Right renal cortex interstitium (tissue), 3 donors: ENCODE data around the gene INO80D. TPM values are rescaled to one million over a fixed set of nuclear protein-coding genes. Genes with fewer than 3 reads are reported as not detected.
"Not testable (repeated sequence)": the region's sequence is repeated elsewhere in the genome, so short reads cannot be mapped to it uniquely, and the experiment has no call there.

Experiments used
- DNase-seq, 3 donors: peaks; one replicate each; pipeline ENCODE4 v3.0.0-alpha.2; 2013; ENCODE audit warnings: low read depth in 3 of 3, low spot score in 2 of 3
- polyA plus RNA-seq, 3 donors: library from polyadenylated mRNA; unstranded; fragments of 120-200 nt; gene quantifications; one replicate each; pipeline ENCODE4 v1.2.1, GENCODE V29; 2013; ENCODE audit not compliant: insufficient read length in 3 of 3

Gene INO80D
- polyA plus RNA-seq, 3 donors: 9.0 to 10.0 (median 9.1) TPM

GRCh38 chr2:206084439-206084869, 1.5 kb downstream of the INO80D start:
- peak in 1 of 3 donors; percentile 49 for DNase-seq

DNA sequence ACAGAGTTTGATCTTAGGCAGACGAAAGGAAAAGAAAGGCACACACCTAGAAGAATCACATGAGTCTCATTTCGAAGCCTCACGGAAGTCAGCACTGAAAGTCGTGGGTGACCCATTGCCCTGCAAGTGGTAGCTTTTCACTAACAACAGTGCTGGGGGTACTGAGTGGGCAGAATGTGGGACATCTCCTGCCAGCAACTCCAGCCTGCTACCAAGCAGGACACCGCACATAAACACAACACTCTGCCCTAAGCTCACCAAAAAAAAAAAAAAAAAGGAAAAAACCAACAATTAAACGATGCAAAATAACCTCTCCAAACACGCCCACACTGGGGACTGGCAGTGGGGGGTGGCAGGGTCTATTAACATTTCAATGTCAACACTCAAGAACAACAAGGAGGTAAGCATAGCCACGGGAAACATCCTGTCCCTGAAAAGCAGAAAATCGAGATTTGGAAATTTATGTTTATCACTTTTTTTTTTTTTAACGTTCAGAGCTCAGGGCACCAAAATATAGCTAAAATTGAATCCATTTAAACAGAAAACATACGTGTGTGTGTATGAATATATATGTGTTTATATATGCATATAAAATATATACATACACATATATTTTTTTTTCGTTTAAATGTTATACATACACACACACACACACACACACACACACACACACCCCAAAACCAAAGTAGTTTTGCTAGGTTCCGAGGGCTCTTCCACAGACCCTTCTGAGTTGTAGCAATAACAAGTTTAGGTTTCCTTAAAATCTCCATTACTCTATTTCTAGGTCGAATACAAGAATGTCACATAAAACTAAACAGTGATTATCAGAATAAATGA, 2.2 kb downstream of the INO80D start:
- DNase-seq: no peak

- no peak for DNase-seq
Measured at GRCh38 chr2:206082298-206082843, 3.6 kb downstream of the INO80D start.

GRCh38 chr2:206080927-206081326, 5.0 kb downstream of the INO80D start:
- DNase-seq: no peak

DNA sequence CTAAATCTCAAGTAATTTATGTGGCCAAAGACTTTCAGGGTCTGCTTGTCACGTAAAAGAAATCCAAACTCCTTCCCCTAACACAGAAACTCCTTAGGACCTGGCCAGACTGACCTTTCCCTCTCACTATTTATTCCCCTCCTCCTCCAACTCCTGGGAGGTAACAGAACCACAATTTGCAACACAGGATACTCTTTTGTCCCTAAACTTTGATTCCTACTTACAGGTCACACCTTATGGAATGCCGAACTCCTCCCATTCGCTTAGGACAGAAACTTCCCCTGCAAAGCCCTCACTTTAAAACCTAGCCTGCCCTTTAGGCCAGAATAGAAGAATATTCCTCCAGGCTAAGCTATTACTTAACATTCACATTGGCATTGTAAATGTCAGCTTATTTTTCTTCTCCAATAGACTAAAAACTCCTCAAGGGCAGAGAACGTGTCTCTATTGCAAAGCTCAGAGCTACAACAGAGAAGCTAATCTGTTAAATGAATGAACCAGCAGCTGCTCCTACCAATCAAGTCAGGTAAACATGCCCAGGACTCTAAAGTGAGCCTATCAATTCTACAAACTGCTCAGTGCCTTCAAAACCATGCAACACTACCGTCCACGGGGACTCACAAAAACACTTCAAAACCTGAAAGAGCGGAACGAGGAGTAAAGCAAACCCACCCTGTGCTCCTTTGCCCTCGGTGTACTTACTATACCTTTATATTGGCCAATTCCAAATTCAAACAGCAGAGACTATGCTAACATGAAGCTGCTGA, 6.1 kb downstream of the INO80D start:
- no peak for DNase-seq

DNA sequence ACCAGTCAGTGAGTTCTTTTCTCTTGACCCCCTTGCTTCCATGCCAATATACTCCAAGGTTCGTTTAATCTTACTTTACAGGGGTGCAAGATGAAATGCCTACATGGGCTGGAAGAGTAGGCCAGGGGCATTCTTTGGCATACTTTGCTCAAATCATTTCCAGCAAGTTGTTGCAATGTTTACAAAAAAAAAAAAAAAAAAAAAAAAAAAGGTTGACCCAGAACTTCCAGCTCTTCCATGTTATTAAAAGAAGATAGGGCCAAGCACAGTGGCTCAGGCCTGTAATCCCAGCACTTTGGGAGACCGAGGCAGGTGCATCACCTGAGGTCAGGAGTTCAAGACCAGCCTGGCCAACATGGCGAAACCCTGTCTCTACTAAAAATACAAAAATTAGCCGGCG, 8.1 kb downstream of the INO80D start:
- not testable (repeated sequence) for DNase-seq

- DNase-seq: no peak
Measured at GRCh38 chr2:206075113-206075512, 10.9 kb downstream of the INO80D start.

DNA sequence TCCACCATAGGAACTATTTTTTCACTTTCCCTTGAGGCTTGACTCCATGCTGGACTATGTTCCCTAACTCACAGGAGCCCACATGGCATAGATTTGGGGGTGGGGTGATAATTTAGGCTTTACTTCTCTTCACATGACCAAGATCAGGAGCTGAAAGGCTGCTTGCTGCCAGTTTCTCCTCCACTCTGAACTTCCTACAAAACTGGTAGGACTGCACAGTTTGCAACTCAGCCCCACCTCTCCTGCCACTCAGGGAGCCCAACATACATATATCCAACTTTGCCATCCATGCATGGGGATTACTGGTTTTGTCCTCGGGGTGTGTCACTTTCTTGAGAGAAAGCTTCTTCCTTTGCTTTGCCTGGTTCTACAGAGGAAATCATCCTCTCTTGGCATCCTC, 14.2 kb downstream of the INO80D start:
- no peak for DNase-seq

DNA sequence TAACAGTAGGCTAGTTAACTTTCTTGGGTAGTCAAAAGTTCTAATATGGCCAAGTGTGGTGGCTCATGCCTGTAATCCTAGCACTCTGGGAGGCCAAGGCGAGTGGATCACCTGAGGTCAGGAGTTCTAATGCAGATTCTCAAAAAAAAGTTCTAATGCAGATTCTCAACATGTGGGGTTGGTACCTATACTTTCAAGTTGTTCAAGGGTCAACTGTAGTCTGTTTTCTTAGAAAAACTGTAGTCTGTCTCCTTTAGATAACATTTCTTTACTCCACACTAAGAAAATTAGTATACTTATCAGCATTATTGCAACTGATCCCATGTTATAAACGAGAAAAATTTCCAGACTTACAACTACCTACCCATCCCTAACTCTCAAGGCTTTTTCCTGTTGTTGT, 16.6 kb downstream of the INO80D start:
- no peak for DNase-seq

GRCh38 chr2:206068207-206068606, 17.8 kb downstream of the INO80D start:
- DNase-seq: no peak

DNA sequence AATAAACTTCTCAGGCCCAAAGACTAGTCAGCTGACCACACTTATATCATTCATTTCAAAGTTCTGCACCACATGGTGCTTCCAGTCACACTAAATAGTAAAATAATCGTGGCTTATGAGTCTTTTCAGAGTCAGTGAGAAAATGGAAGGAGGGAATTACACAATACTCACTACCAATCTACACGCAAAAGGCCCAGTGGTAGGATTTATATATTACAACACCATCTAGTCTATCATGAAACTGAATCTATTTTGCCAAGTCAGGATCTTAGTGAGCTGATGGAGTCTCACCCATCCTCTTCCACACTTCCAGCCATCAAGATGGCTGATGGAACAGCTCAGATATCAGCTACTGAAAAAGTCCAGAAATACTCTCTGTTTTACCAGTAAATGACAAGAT, 21.9 kb downstream of the INO80D start:
- DNase-seq: no peak

- no peak for DNase-seq
Measured at GRCh38 chr2:206063635-206064034, 22.3 kb downstream of the INO80D start.

DNA sequence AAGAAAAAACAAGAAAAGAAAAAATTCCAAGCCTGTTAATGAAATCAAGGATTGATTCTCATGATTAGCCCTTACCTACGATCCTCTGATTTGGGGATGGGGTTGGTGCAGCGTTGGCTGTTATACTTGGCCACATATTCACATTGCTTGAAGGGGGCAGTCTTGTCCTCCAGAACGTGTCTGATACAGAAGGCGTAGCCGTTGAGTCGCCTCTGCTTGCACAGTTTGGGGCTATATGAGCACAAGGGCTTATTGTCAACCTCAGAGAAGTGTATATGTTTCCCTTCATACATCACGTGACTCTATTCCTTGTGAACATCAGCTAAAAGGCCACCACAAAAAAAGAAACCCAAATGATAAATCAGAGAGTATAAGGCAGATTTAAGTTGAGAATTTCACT, 23.2 kb downstream of the INO80D start:
- DNase-seq: no peak

DNA sequence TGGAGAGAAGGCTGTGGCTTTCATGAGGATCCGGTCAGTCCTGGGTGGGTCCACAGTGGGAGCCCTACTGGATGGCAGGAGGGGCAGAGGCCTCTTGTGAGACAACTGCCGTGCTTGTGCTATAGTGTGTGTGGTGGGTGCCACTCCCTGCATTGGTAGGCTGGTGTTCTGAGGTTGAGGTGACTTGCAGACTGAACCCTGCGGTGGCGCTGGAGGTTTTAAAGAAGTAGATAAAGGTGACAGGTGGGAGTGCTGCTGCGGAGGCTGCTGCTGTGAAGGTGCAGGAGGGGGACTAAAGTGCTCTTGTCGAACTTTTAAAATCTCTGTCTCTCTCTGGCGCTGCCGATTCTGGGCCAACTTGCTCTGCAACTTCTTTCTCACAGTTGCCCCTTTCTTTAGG, 29.7 kb downstream of the INO80D start:
- DNase-seq: no peak

DNA sequence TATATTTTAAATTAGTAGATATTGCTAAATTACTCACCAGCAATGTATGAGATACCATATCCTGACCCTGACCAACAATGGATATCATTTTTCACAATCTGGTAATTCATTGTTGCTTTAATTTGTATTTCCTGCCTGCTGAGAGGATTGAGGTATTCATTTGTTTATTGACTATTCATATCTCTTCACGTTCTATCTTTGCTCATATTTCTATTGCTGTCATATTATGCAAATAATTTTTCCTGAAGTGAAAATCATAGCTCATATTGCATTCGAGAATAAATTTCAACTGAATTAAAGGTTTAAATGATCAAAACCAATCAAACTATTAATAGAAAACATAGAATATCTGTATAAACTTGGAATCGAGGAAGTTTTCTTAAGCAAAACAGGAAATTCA, 31.0 kb downstream of the INO80D start:
- DNase-seq: no peak

- DNase-seq: no peak
Measured at GRCh38 chr2:206051912-206052311, 34.1 kb downstream of the INO80D start.

DNA sequence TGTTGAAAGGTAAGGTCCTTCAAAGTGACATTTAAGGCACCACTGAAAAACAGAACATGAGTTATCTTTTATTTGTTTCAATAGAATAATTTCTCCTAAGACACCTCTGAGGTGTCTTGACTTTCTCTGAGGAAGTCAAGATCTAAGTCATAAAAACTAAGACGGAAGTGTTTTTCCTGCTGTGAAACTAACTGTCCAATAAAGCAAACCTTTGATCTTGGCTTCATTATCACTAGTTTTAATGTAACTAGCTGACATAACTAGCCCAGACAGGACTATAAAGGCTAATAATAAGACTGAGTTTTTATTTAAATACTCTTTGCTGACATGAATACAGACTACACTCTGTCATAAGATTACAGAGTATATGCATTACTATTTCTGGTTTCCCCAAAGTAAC, 36.6 kb downstream of the INO80D start:
- DNase-seq: no peak

DNA sequence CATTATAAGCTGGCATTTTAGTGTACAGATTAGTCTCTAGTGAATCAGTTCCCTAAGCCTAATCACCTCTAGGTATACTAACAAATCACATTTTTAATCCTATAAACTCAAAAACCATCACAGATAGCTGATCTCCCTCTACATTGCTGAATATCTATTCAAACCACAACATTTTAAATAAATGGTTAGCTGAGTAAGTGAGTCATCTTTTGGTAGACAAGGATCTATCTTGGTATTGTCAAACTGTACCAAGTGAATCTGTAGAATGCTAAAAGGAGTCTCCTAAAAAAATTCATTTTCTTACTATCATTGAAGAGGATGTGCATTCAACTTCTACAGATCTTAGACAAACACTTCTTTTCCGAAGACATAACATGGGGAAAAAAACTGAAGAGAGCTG, 40.7 kb downstream of the INO80D start:
- no peak for DNase-seq

- DNase-seq: no peak
Measured at GRCh38 chr2:206040525-206040924, 45.4 kb downstream of the INO80D start.

DNA sequence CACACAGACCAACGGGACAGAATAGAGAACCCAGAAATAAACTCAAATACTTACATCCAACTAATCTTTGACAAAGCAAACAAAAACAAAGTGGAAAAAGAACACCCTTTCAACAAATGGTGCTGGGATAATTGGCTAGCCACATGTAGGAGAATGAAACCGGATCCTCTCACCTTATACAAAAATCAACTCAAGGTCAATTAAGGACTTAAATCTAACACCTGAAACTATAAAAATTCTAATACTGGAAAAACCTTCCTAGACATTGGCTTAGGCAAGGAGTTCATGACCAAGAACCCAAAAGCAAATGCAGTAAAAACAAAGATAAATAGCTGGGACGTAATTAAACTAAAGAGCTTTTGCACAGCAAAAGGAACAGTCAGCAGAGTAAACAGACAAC, 50.6 kb downstream of the INO80D start:
- DNase-seq: not testable (repeated sequence)

GRCh38 chr2:206033452-206033851, 52.5 kb downstream of the INO80D start:
- not testable (repeated sequence) for DNase-seq
